Measurements from ENCODE around the gene SEMA6A.

The SEMA6A gene

DNA sequence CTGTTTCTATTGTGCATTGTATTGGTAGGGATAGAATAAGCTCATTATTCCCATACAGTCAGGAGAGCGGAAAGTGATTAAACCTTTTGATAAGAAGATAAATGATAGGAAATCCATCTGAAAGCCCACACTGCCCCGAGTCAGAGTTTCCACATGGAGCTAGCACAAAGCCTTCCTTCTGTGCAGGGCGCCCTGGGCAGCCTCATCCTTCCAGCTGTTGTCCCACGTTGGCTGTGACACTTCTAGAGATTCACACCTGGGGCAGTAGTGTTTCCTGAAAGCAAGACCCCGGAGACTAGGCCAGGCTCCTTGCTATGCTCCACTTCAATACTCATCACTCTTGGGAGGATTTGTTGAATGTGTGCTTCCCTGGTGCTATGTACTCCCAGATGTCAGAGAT is 172.4 kb downstream of the SEMA6A start:
- DNase-seq (ENCODE audit: extremely low read depth, low read depth): no peak
- TF ChIP-seq, protein P1, sequence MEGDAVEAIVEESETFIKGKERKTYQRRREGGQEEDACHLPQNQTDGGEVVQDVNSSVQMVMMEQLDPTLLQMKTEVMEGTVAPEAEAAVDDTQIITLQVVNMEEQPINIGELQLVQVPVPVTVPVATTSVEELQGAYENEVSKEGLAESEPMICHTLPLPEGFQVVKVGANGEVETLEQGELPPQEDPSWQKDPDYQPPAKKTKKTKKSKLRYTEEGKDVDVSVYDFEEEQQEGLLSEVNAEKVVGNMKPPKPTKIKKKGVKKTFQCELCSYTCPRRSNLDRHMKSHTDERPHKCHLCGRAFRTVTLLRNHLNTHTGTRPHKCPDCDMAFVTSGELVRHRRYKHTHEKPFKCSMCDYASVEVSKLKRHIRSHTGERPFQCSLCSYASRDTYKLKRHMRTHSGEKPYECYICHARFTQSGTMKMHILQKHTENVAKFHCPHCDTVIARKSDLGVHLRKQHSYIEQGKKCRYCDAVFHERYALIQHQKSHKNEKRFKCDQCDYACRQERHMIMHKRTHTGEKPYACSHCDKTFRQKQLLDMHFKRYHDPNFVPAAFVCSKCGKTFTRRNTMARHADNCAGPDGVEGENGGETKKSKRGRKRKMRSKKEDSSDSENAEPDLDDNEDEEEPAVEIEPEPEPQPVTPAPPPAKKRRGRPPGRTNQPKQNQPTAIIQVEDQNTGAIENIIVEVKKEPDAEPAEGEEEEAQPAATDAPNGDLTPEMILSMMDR (IDR thresholded peaks at IDR 0.05; ENCODE audit: low read depth, low read length): no peak

DNA sequence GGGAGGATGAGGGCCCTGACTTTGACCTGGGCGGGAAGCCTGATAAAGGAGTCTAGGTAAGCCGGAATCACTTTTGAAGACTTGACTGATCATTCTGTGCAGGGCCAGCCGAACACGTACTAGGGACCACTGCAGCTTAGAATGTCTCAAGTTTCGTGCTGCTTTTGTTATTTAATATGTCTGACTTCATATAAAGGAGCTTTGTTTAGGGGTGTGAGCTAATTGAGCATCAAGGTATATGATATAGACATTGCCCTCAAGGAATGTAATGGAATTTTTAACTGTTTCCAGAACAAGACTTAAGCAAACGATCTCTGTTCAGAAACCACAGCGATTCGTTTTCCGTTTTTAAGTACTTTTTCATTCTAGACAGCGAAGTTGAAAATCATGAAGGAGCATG is 173.0 kb downstream of the SEMA6A start:
- TF ChIP-seq, protein P1 (IDR thresholded peaks at IDR 0.05; ENCODE audit: low read depth, low read length): no peak
- no peak for DNase-seq (ENCODE audit: extremely low read depth, low read depth)

DNA sequence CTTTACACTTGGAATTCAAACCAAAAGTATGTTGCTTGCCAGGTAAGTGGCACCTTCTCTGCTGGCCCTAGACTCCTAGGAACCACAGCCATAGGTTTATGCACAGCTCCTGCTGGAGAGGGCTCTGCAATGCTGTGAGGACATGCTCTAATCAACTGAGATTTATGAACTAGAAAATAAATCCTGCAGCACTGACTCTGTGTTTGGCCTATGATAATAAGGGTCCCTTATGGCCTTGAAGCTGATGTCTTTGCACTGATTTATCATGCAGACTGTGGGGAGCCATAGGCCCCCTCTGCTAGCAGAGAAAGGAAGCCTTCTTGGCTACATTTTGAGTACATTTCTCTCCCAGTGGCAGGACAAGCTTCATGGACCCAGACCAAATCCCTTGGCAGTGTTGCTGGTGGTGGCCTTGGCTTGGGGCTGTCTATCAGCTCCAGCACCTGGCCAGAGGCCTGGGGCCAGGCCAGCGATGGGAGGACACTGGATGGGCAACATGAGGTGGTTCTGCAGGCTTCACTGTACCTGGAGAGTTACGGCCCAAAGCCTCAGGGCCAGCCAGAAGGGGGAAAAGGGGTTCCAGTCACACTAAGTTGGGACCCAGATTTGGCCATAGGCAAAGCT is 178.0 kb downstream of the SEMA6A start:
- TF ChIP-seq, protein P1 (IDR thresholded peaks at IDR 0.05; ENCODE audit: low read depth, low read length): no peak
- no peak for DNase-seq (ENCODE audit: extremely low read depth, low read depth)

DNA sequence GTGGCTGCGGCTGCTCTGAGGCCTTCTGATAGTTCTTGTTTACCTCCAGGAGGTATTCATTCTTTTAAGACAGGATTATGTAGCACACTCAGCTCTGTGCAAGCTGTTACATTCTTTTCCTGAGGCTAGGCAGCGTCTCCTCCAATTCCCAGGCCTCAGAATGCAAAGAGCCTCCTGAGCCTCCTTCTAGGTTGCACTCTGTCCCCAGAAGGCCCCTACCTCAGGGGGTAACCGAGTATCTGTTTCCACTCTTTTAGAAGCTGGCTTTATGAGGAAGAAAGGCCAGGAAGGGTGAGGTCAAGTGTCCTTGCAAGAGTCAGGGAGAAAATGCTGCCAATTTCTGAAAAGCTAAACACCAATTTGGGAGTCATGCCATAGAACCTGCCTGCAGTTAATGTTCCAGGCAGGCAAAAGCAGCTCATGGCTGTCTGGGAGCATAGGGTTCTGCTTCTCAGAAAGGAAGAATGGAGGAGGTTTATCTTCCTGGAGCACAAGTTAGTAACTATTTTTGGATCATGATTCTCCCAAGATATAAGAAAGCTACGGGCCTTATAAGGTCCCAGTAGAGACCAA is 178.9 kb downstream of the SEMA6A start:
- TF ChIP-seq, protein P1 (IDR thresholded peaks at IDR 0.05; ENCODE audit: low read depth, low read length): no peak
- no peak for DNase-seq (ENCODE audit: extremely low read depth, low read depth)

DNA sequence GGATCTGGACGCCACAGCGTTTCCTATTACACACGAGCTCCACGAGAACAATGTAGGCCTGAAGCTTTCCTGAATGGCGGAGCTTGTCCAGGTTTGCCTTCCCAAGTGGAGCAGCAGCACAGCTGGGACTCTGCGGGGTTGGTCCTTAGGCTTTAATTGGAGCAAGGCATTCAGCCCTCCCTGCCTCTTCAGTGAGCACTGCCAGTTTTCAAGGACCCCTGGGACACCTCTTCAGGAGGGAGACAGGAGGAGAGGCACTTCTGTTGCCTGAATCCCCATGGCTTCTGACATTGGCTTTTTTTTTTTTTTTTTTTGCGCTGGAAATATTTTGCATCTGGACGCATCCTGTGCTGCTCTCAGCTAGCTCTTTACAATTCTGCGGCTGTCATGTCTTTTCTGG is 179.4 kb downstream of the SEMA6A start:
- no peak for DNase-seq (ENCODE audit: extremely low read depth, low read depth)
- TF ChIP-seq, protein P1 (IDR thresholded peaks at IDR 0.05; ENCODE audit: low read depth, low read length): no peak

DNA sequence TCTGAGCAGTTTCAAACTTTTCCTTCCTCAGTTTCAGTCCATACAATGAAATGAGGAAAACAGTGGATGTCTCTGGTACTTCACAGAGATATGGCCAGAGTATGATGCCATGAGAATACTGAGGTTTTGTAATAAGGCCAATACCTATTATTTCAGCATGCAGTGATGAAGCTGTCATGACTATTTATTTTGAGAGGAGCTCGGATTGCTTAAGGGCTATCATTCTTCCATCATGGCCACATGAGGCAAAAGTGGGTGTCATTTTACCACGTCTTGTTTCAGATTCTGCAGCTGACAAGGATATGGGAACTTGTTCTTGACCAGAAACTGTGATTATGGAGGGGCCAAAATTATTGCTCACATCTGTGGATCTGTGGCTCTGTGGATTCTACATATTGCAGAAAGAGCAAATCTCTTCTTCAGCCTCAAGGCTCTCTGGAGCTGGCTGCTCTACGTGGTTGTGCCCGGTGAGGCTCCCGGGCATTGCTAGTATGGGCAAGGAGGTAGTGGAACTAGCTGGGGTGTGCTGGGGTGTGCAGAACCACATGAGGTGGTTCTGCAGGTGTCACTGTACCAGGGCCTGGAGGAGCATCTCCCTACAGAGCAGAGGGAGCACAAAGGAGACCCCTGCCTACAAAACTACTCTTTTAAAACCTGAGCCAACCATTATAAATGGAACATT is 180.3 kb downstream of the SEMA6A start:
- DNase-seq (ENCODE audit: extremely low read depth, low read depth): no peak
- TF ChIP-seq, protein P1 (IDR thresholded peaks at IDR 0.05; ENCODE audit: low read depth, low read length): no peak
